ENCODE results near the gene CYP4F11. TPM values are rescaled to one million over a fixed set of nuclear protein-coding genes. Genes with fewer than 3 reads are reported as not detected.

The CYP4F11 gene
- total RNA-seq, 1 experiment from 2014 or later: 10.5 TPM

GRCh38 chr19:15964231-15964630, 29.9 kb upstream of the CYP4F11 start:
- H3K27ac Mint-ChIP-seq (ENCODE audit: low read depth, unreplicated experiment): no peak overlapping the region
- POLR2A ChIA-PET: no interaction called here

GRCh38 chr19:15962319-15962718, 28.0 kb upstream of the CYP4F11 start:
- intact Hi-C loops (cut with micrococcal nuclease): no loop called here
- no peak for TF ChIP-seq CTCF (IDR thresholded peaks at IDR 0.05; ENCODE audit: unreplicated experiment)
- ChIA-PET POLR2A (no interaction called here), CTCF (no interaction called here)
- no peak overlapping the region for H3K4me3 Mint-ChIP-seq (ENCODE audit: unreplicated experiment)
- H3K27ac Mint-ChIP-seq (ENCODE audit: low read depth, unreplicated experiment): no peak overlapping the region
- H3K9me3 Mint-ChIP-seq (ENCODE audit: unreplicated experiment): peaks cover 13% of the 10 kb centered on the region
- no peaks in the 10 kb centered on the region for H3K36me3 Mint-ChIP-seq (ENCODE audit: insufficient read depth, unreplicated experiment)
- peaks cover 10% of the 10 kb centered on the region for H3K27me3 Mint-ChIP-seq (ENCODE audit: insufficient read depth, unreplicated experiment)
- H3K4me1 Mint-ChIP-seq (ENCODE audit: insufficient read depth, unreplicated experiment): no peaks in the 10 kb centered on the region
- peak; percentile 12 for DNase-seq (ENCODE audit: unreplicated experiment)
- BruUV-seq (replicated peaks): no TSS peak

More at GRCh38 chr19:15964231-15964630, 29.9 kb upstream of the CYP4F11 start:
- DNase-seq (ENCODE audit: unreplicated experiment): no peak
- CTCF ChIA-PET: no interaction called here
- H3K4me1 Mint-ChIP-seq (ENCODE audit: insufficient read depth, unreplicated experiment): no peaks in the 10 kb centered on the region
- H3K36me3 Mint-ChIP-seq (ENCODE audit: insufficient read depth, unreplicated experiment): no peaks in the 10 kb centered on the region
- no peak overlapping the region for H3K4me3 Mint-ChIP-seq (ENCODE audit: unreplicated experiment)
- peaks cover 13% of the 10 kb centered on the region for H3K9me3 Mint-ChIP-seq (ENCODE audit: unreplicated experiment)
- H3K27me3 Mint-ChIP-seq (ENCODE audit: insufficient read depth, unreplicated experiment): no peaks in the 10 kb centered on the region
- BruUV-seq (replicated peaks): no TSS peak
- no peak for TF ChIP-seq CTCF (IDR thresholded peaks at IDR 0.05; ENCODE audit: unreplicated experiment)
- intact Hi-C loops (cut with micrococcal nuclease): no loop called here

GRCh38 chr19:15954820-15955219, 20.5 kb upstream of the CYP4F11 start:
- no peak for DNase-seq (ENCODE audit: unreplicated experiment)
- intact Hi-C loops (cut with micrococcal nuclease): no loop called here
- POLR2A ChIA-PET: no interaction called here

GRCh38 chr19:15948223-15949058, 14.1 kb upstream of the CYP4F11 start, which contains the start of gene OR10H4:
OR10H4 (plus strand) TSS chr19:15949008; CDS start chr19:15949008, 0 bp downstream.
- Mint-ChIP-seq H3K4me3 (ENCODE audit: unreplicated experiment) (no peak within 1 kb of the TSS), H3K27ac (ENCODE audit: low read depth, unreplicated experiment) (no peak within 1 kb of the TSS), H3K4me1 (ENCODE audit: insufficient read depth, unreplicated experiment) (no peaks in the 10 kb centered on the region), H3K36me3 (ENCODE audit: insufficient read depth, unreplicated experiment) (no peaks in the 10 kb centered on the region), H3K9me3 (ENCODE audit: unreplicated experiment) (peaks cover 17% of the 10 kb centered on the region), H3K27me3 (ENCODE audit: insufficient read depth, unreplicated experiment) (peaks cover 15% of the 10 kb centered on the region)
- BruUV-seq (replicated peaks): no TSS peak
- intact Hi-C loops (cut with micrococcal nuclease): no loop called here
- TF ChIP-seq CTCF (IDR thresholded peaks at IDR 0.05; ENCODE audit: unreplicated experiment): no peak
- DNase-seq (ENCODE audit: unreplicated experiment): no peak
- ChIA-PET POLR2A (interaction anchor here (0.8 kb wide), 1 partner anchor 9 kb away, joined by 3 read pairs; no protein-coding TSS in a partner anchor), CTCF (no interaction called here)

More at GRCh38 chr19:15954820-15955219, 20.5 kb upstream of the CYP4F11 start:
- CTCF ChIA-PET: no interaction called here
- H3K4me3 Mint-ChIP-seq (ENCODE audit: unreplicated experiment): no peak overlapping the region
- no peaks in the 10 kb centered on the region for H3K36me3 Mint-ChIP-seq (ENCODE audit: insufficient read depth, unreplicated experiment)
- TF ChIP-seq CTCF (IDR thresholded peaks at IDR 0.05; ENCODE audit: unreplicated experiment): no peak
- no TSS peak for BruUV-seq (replicated peaks)
- no peak overlapping the region for H3K27ac Mint-ChIP-seq (ENCODE audit: low read depth, unreplicated experiment)
- H3K9me3 Mint-ChIP-seq (ENCODE audit: unreplicated experiment): peaks cover 8% of the 10 kb centered on the region
- peaks cover 27% of the 10 kb centered on the region for H3K27me3 Mint-ChIP-seq (ENCODE audit: insufficient read depth, unreplicated experiment)
- H3K4me1 Mint-ChIP-seq (ENCODE audit: insufficient read depth, unreplicated experiment): no peaks in the 10 kb centered on the region
